ENCODE results near the gene OAS3.
A peak's percentile ranks its signal among the peaks of the same experiment; 100 is the strongest.

The OAS3 gene

DNA sequence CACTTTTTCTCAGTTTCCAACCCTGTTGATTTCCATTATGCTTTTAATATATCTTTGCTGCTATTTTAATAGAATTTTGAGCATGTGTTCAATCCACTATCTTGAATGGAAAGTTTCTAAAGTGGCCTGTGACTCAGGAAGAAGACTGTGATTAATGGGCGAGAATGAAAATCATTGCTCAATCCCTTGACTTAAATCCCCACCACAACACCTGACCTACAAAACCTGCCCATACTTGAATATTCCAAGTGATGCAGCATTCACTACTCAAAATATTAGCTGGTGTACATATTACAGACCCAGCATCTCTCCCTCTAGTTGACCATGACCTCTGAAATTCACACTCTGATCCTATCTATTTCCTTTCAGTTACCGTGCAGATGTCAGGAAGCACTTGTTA lies 1.3 kb upstream of the OAS3 start:
- H3K4me2 ChIP-seq (ENCODE audit: low read length), result no peak overlapping the region
- TF ChIP-seq EZH2phosphoT487 (IDR thresholded peaks at IDR 0.05; ENCODE audit: low read depth), result no peak
- TF ChIP-seq, protein P1, sequence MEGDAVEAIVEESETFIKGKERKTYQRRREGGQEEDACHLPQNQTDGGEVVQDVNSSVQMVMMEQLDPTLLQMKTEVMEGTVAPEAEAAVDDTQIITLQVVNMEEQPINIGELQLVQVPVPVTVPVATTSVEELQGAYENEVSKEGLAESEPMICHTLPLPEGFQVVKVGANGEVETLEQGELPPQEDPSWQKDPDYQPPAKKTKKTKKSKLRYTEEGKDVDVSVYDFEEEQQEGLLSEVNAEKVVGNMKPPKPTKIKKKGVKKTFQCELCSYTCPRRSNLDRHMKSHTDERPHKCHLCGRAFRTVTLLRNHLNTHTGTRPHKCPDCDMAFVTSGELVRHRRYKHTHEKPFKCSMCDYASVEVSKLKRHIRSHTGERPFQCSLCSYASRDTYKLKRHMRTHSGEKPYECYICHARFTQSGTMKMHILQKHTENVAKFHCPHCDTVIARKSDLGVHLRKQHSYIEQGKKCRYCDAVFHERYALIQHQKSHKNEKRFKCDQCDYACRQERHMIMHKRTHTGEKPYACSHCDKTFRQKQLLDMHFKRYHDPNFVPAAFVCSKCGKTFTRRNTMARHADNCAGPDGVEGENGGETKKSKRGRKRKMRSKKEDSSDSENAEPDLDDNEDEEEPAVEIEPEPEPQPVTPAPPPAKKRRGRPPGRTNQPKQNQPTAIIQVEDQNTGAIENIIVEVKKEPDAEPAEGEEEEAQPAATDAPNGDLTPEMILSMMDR (IDR thresholded peaks at IDR 0.05; ENCODE audit: low read depth, low read length), result no peak
- H3K4me1 ChIP-seq (ENCODE audit: low read length), result peaks cover 29% of the 10 kb centered on the region
- H3K79me2 ChIP-seq (ENCODE audit: low read length), result no peaks in the 10 kb centered on the region
- H3K9ac ChIP-seq (ENCODE audit: low read length), result no peak overlapping the region
- no peaks in the 10 kb centered on the region for H3K36me3 ChIP-seq (replicated peaks; ENCODE audit: low read depth, low read length)
- H3K27ac ChIP-seq (ENCODE audit: low read length), result no peak overlapping the region
- H3K9me3 ChIP-seq (ENCODE audit: insufficient read depth, low read length), result no peaks in the 10 kb centered on the region
- no peaks in the 10 kb centered on the region for H4K20me1 ChIP-seq (ENCODE audit: insufficient read depth, low read length)
- H3K27me3 ChIP-seq (ENCODE audit: low read depth, low read length), result no peaks in the 10 kb centered on the region; the same call in 1 of the 2 replicates
- no peak overlapping the region for H3K4me3 ChIP-seq (ENCODE audit: low read length)
- no peak overlapping the region for H2AFZ ChIP-seq (ENCODE audit: low read depth, low read length)

DNA sequence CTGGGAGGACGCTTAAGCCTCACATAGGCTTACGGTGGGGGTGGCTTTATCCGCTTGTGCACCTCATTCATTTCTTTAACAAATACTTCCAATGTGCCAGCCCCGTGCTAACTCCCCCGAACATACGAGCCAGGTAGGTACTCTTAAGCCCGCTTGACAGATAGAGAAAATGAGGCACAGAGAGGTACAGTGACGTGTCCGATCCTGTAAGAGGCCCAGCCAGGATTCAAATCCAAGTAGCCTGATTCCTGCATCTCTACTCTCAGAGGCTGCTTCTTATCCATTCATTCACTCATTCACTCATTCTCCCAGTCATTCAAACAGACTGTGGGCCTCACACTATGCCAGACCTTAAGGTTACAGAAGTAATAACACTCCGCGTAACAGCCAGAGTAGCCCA lies 477 bp downstream of the OAS3 start:
- Histone ChIP-seq H3K4me2 (ENCODE audit: low read length) (peak overlapping the region; percentile 84), H3K4me3 (ENCODE audit: low read length) (peak overlapping the region; percentile 85), H3K27ac (ENCODE audit: low read length) (no peak overlapping the region), H4K20me1 (ENCODE audit: insufficient read depth, low read length) (no peaks in the 10 kb centered on the region), H3K79me2 (ENCODE audit: low read length) (no peaks in the 10 kb centered on the region), H2AFZ (ENCODE audit: low read depth, low read length) (peak overlapping the region; percentile 85), H3K4me1 (ENCODE audit: low read length) (peaks cover 29% of the 10 kb centered on the region), H3K9ac (ENCODE audit: low read length) (peak overlapping the region; percentile 72), H3K27me3 (ENCODE audit: low read depth, low read length) (no peaks in the 10 kb centered on the region; the same call in 1 of the 2 replicates), H3K9me3 (ENCODE audit: insufficient read depth, low read length) (no peaks in the 10 kb centered on the region), H3K36me3 (replicated peaks; ENCODE audit: low read depth, low read length) (no peaks in the 10 kb centered on the region)
- TF ChIP-seq EZH2phosphoT487 (IDR thresholded peaks at IDR 0.05; ENCODE audit: low read depth), result no peak
- TF ChIP-seq, protein P1 (IDR thresholded peaks at IDR 0.05; ENCODE audit: low read depth, low read length), result no peak

DNA sequence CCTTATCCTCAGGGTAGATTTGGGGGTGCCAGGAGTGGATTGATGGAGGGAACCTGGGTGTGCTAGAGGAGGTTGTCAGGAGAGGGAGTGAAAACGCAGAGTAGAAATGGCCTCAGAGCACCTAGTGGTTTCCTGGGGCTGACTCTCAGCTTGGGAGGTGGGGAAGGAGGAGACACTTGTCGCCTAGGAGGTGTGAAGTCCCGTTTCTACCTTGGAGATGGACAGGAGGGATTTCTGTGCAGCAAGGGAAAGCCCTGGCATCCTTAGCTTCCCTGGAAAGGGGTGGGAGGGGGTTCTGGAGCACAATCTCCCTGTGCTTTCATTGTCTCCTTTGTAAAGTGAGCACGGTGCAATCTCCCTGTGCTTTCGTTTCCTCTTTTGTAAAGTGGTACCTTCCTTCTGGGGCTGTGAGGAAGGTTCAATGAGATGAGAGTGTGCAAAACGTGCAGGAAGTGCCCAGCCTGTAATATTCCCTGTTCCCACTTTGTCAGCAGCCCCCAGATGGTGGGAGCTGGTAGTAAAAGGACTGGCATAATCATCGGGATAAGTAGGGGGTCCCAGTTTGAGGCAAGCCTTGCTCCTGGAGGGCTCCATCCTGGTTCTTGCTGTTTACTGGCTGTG lies 1.6 kb downstream of the OAS3 start:
- no peaks in the 10 kb centered on the region for H3K79me2 ChIP-seq (ENCODE audit: low read length)
- peak overlapping the region; percentile 6; the same call in 1 of the 2 replicates for H2AFZ ChIP-seq (ENCODE audit: low read depth, low read length)
- peak overlapping the region; percentile 85 for H3K4me3 ChIP-seq (ENCODE audit: low read length)
- H3K27me3 ChIP-seq (ENCODE audit: low read depth, low read length), result no peaks in the 10 kb centered on the region; the same call in 1 of the 2 replicates
- H3K9ac ChIP-seq (ENCODE audit: low read length), result peak overlapping the region; percentile 72; the same call in 1 of the 2 replicates
- H3K27ac ChIP-seq (ENCODE audit: low read length), result peak overlapping the region; percentile 35
- H3K36me3 ChIP-seq (replicated peaks; ENCODE audit: low read depth, low read length), result peaks cover 4% of the 10 kb centered on the region
- H3K9me3 ChIP-seq (ENCODE audit: insufficient read depth, low read length), result no peaks in the 10 kb centered on the region
- no peak for TF ChIP-seq EZH2phosphoT487 (IDR thresholded peaks at IDR 0.05; ENCODE audit: low read depth)
- TF ChIP-seq, protein P1 (IDR thresholded peaks at IDR 0.05; ENCODE audit: low read depth, low read length), result no peak
- peaks cover 29% of the 10 kb centered on the region for H3K4me1 ChIP-seq (ENCODE audit: low read length)
- H4K20me1 ChIP-seq (ENCODE audit: insufficient read depth, low read length), result no peaks in the 10 kb centered on the region
- H3K4me2 ChIP-seq (ENCODE audit: low read length), result peak overlapping the region; percentile 84

DNA sequence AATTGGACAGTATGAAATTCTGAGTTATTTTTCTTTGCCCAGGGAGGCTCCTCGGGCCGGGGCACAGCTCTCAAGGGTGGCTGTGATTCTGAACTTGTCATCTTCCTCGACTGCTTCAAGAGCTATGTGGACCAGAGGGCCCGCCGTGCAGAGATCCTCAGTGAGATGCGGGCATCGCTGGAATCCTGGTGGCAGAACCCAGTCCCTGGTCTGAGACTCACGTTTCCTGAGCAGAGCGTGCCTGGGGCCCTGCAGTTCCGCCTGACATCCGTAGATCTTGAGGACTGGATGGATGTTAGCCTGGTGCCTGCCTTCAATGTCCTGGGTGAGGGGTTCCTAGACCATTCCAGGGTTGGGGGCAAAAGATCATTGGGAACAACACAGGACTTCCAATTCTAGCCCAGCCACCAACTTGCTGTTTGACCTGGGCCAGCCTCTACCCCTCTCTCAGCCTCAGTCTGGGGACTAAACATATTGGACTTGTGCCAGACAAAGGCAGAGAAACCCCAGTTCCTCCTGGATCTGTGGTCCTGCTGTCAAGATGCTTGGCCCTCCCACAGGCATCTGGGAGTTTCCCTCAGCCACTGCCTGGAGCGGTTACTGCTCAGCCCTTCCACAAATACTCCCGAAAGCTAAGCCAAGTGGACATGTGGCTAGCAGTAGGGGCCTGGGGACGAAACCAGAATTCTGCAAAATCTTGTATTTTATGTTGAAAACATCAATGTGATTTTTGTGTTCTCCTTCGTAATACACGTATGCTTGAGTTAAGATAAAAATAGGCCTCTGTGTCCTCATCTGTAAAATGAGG lies 3.5 kb downstream of the OAS3 start:
- Histone ChIP-seq H3K4me1 (ENCODE audit: low read length) (peaks cover 29% of the 10 kb centered on the region), H3K9me3 (ENCODE audit: insufficient read depth, low read length) (no peaks in the 10 kb centered on the region), H3K79me2 (ENCODE audit: low read length) (no peaks in the 10 kb centered on the region), H3K4me3 (ENCODE audit: low read length) (no peak overlapping the region), H4K20me1 (ENCODE audit: insufficient read depth, low read length) (no peaks in the 10 kb centered on the region), H3K27me3 (ENCODE audit: low read depth, low read length) (no peaks in the 10 kb centered on the region; the same call in 1 of the 2 replicates), H3K36me3 (replicated peaks; ENCODE audit: low read depth, low read length) (peaks cover 4% of the 10 kb centered on the region), H3K27ac (ENCODE audit: low read length) (no peak overlapping the region), H2AFZ (ENCODE audit: low read depth, low read length) (no peak overlapping the region), H3K9ac (ENCODE audit: low read length) (no peak overlapping the region), H3K4me2 (ENCODE audit: low read length) (no peak overlapping the region)
- TF ChIP-seq, protein P1 (IDR thresholded peaks at IDR 0.05; ENCODE audit: low read depth, low read length), result no peak
- TF ChIP-seq EZH2phosphoT487 (IDR thresholded peaks at IDR 0.05; ENCODE audit: low read depth), result no peak

All from OCI-LY3 (cell line).